Neural cell (in vitro differentiated cells): ENCODE measurements around the gene ANKS1A. TPM values are rescaled to one million over a fixed set of nuclear protein-coding genes. Genes with fewer than 3 reads are reported as not detected.

Experiments
- H2AFZ ChIP-seq: fragments of 200-600, 300-800 bp; sonication (generic), shearing (Covaris generic); 2 replicates; pipeline ENCODE4 v1.6.0; 2014; ENCODE audit warnings: low read depth, mild to moderate bottlenecking, antibody characterized with exemption, low read length, moderate library complexity
- H3F3A ChIP-seq: fragments of 200-600 bp; shearing (Covaris generic); 2 replicates; pipeline ENCODE4 v1.6.1; 2016; ENCODE audit warnings: mild to moderate bottlenecking, moderate library complexity, mixed read lengths, antibody characterized with exemption, low read length; ENCODE audit not compliant: insufficient read depth, poor library complexity, severe bottlenecking
- H3K27ac ChIP-seq: fragments of 200-600, 300-800 bp; sonication (generic), shearing (Covaris generic); 2 replicates; pipeline ENCODE4 v1.5.1; 2014; ENCODE audit warnings: mild to moderate bottlenecking, low read length, moderate library complexity
- H3K27me3 ChIP-seq: fragments of 300-800, 200-600 bp; sonication (generic), shearing (Covaris generic); 2 replicates; pipeline ENCODE4 v1.6.0; 2014; ENCODE audit warnings: mild to moderate bottlenecking, low read depth, low read length, moderate library complexity; ENCODE audit not compliant: insufficient read depth
- H3K36me3 ChIP-seq: fragments of 300-800, 200-600 bp; sonication (generic), shearing (Covaris generic); 2 replicates; pipeline ENCODE4 v1.5.1; 2014; ENCODE audit warnings: mild to moderate bottlenecking, antibody characterized with exemption, low read length, moderate library complexity; ENCODE audit not compliant: insufficient read depth
- H3K4me2 ChIP-seq: fragments of 300-800, 200-600 bp; sonication (generic), shearing (Covaris generic); 2 replicates; pipeline ENCODE4 v1.6.0; 2014; ENCODE audit warnings: mild to moderate bottlenecking, low read length
- H3K4me3 ChIP-seq: fragments of 300-800, 200-600 bp; sonication (generic), shearing (Covaris generic); 2 replicates; pipeline ENCODE4 v1.5.1; 2014; ENCODE audit warnings: mild to moderate bottlenecking, low read length, moderate library complexity
- H3K79me2 ChIP-seq: fragments of 200-600 bp; shearing (Covaris generic); replicated peaks from 2 replicates; pipeline ENCODE4 v1.6.0; 2014; ENCODE audit warnings: mild to moderate bottlenecking, low read length, moderate library complexity; ENCODE audit not compliant: insufficient read depth
- H3K9ac ChIP-seq: fragments of 300-800, 200-600 bp; sonication (generic), shearing (Covaris generic); 2 replicates; pipeline ENCODE4 v1.6.1; 2016; ENCODE audit warnings: mild to moderate bottlenecking, low read length, mixed read lengths
- H3K9me2 ChIP-seq: fragments of 200-600 bp; shearing (Covaris generic); 2 replicates; pipeline ENCODE4 v1.6.1; 2016; ENCODE audit warnings: mild to moderate bottlenecking, low read length, mixed read lengths; ENCODE audit not compliant: insufficient read depth
- H3K9me3 ChIP-seq: fragments of 200-600, 300-800 bp; sonication (generic), shearing (Covaris generic); 2 replicates; pipeline ENCODE4 v1.6.1; 2016; ENCODE audit warnings: mild to moderate bottlenecking, mixed run types, low read length, moderate library complexity, mixed read lengths
- H4K20me1 ChIP-seq: fragments of 200-600 bp; shearing (Covaris generic); 2 replicates; pipeline ENCODE4 v1.6.1; 2016; ENCODE audit warnings: mild to moderate bottlenecking, mixed run types; ENCODE audit not compliant: insufficient read depth
- CTCF ChIP-seq: fragments of 450-650 bp; IDR thresholded peaks from 2 replicates; pipeline ENCODE4 v1.5.1; 2014; ENCODE audit warnings: antibody characterized with exemption, mild to moderate bottlenecking, moderate library complexity; ENCODE audit not compliant: poor library complexity, severe bottlenecking
- EP300 ChIP-seq: fragments of 450-650 bp; conservative IDR thresholded peaks from 2 replicates; pipeline ENCODE4 v1.6.1; 2014; ENCODE audit warnings: antibody characterized with exemption, mild to moderate bottlenecking, moderate library complexity; ENCODE audit not compliant: poor library complexity, severe bottlenecking
- EZH2 ChIP-seq: fragments of 200-600, 300-800 bp; shearing (Covaris generic), sonication (generic); IDR thresholded peaks from 2 replicates; pipeline ENCODE4 v1.6.1; 2014; ENCODE audit warnings: antibody characterized with exemption, low read length, borderline replicate concordance, mild to moderate bottlenecking; ENCODE audit not compliant: insufficient read depth, poor library complexity, severe bottlenecking
- MXI1 ChIP-seq: fragments of 450-650 bp; conservative IDR thresholded peaks from 2 replicates; pipeline ENCODE4 v1.6.1; 2014; ENCODE audit warnings: antibody characterized with exemption, mild to moderate bottlenecking; ENCODE audit not compliant: poor library complexity, severe bottlenecking
- POLR2AphosphoS5 ChIP-seq: IDR thresholded peaks from 2 replicates; pipeline ENCODE4 v1.6.1; 2012
- RAD21 ChIP-seq: fragments of 450-650 bp; conservative IDR thresholded peaks from 2 replicates; pipeline ENCODE4 v1.6.1; 2014; ENCODE audit warnings: antibody characterized with exemption, mild to moderate bottlenecking, moderate library complexity
- SMC3 ChIP-seq: fragments of 450-650 bp; conservative IDR thresholded peaks from 2 replicates; pipeline ENCODE4 v1.6.1; 2014; ENCODE audit warnings: antibody characterized with exemption, mild to moderate bottlenecking, moderate library complexity; ENCODE audit not compliant: poor library complexity
- TAF1 ChIP-seq: IDR thresholded peaks from 2 replicates; pipeline ENCODE4 v1.6.1; 2012; ENCODE audit warnings: low read depth
- polyA plus RNA-seq: library from polyadenylated mRNA; depleted of rRNA; stranded (reverse); fragments of >200 nt; gene quantifications from 2 replicates; pipeline ENCODE4 v1.2.3, GENCODE V29; 2014
- TF ChIP-seq, protein P1 (sequence below): IDR thresholded peaks from 2 replicates; pipeline ENCODE4 v1.6.1; 2012; ENCODE audit warnings: borderline replicate concordance

ANKS1A gene
- polyA plus RNA-seq, 1 donor from 2014 or later, result 22.6 TPM

DNA sequence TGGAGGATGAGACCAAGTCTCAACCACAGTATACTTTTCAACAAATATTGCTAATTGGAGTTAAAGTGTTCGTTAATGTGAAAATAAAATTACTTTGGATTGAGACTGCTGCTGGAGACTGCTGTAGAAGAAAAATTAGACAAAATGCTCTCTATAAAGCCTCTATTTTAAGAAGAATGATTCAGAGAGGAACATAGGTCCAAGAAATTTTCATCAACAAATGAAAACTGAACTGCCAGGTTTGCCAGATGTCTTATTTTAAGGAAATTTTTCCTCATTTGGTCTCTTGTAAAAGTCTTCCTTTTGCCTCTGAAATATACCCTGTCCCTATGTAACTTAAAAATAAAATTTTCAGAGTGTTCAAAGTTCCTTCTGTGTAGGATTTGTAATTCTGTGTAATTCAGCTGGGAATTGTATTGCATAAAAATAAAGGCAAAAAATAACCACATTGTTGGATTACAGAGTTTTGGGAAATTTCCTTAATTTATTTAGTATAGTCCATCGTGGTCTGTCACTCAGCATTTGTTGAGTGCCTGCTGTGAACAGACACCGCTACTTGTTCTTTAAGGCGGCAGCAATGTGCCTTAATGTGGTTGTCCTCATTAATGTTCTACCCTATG lies 27.4 kb downstream of the ANKS1A start:
- Histone ChIP-seq H3K9me2 (no peaks in the 10 kb centered on the region), H3K9me3 (no peaks in the 10 kb centered on the region), H3K4me3 (no peak overlapping the region), H3K27ac (no peak overlapping the region), H3K9ac (no peak overlapping the region), H3F3A (no peaks in the 10 kb centered on the region), H3K79me2 (no peaks in the 10 kb centered on the region), H4K20me1 (no peaks in the 10 kb centered on the region), H3K4me2 (no peak overlapping the region), H3K36me3 (peaks cover 8% of the 10 kb centered on the region), H3K27me3 (no peaks in the 10 kb centered on the region), H2AFZ (no peak overlapping the region)
- TF ChIP-seq, protein P1, sequence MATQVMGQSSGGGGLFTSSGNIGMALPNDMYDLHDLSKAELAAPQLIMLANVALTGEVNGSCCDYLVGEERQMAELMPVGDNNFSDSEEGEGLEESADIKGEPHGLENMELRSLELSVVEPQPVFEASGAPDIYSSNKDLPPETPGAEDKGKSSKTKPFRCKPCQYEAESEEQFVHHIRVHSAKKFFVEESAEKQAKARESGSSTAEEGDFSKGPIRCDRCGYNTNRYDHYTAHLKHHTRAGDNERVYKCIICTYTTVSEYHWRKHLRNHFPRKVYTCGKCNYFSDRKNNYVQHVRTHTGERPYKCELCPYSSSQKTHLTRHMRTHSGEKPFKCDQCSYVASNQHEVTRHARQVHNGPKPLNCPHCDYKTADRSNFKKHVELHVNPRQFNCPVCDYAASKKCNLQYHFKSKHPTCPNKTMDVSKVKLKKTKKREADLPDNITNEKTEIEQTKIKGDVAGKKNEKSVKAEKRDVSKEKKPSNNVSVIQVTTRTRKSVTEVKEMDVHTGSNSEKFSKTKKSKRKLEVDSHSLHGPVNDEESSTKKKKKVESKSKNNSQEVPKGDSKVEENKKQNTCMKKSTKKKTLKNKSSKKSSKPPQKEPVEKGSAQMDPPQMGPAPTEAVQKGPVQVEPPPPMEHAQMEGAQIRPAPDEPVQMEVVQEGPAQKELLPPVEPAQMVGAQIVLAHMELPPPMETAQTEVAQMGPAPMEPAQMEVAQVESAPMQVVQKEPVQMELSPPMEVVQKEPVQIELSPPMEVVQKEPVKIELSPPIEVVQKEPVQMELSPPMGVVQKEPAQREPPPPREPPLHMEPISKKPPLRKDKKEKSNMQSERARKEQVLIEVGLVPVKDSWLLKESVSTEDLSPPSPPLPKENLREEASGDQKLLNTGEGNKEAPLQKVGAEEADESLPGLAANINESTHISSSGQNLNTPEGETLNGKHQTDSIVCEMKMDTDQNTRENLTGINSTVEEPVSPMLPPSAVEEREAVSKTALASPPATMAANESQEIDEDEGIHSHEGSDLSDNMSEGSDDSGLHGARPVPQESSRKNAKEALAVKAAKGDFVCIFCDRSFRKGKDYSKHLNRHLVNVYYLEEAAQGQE, result no peak
- no peak for TF ChIP-seq TAF1
- no peak for TF ChIP-seq EP300

GRCh38 chr6:34917626-34918285 lies 28.7 kb downstream of the ANKS1A start:
- Histone ChIP-seq H2AFZ (no peak overlapping the region), H3K4me3 (no peak overlapping the region), H3K27me3 (no peaks in the 10 kb centered on the region), H3K9ac (no peak overlapping the region), H3K27ac (no peak overlapping the region), H3K4me2 (no peak overlapping the region), H3K36me3 (peaks cover 8% of the 10 kb centered on the region), H3F3A (no peaks in the 10 kb centered on the region), H3K9me3 (no peaks in the 10 kb centered on the region), H3K9me2 (no peaks in the 10 kb centered on the region), H3K79me2 (no peaks in the 10 kb centered on the region), H4K20me1 (no peaks in the 10 kb centered on the region)
- TF ChIP-seq EP300 (no peak), MXI1 (no peak), POLR2AphosphoS5 (no peak), CTCF (no peak), SMC3 (no peak), EZH2 (no peak), RAD21 (no peak), TAF1 (no peak)
- TF ChIP-seq, protein P1, result no peak
